Endometrial microvascular endothelial cells (primary cell): ENCODE results near the gene TFRC. TPM values are rescaled to one million over a fixed set of nuclear protein-coding genes. Genes with fewer than 3 reads are reported as not detected.
"Not testable (repeated sequence)": the region's sequence is repeated elsewhere in the genome, so short reads cannot be mapped to it uniquely, and the experiment has no call there.

Experiments
- in situ Hi-C: cut with HindIII; loops from 2 replicates; pipeline ENCODE4 v1.10.0; 2017; ENCODE audit warnings: low sequenced_read_pairs, low pct_unique_long_range_greater_than_20kb; ENCODE audit errors: inconsistent ontology term
- total RNA-seq: library from RNA; depleted of rRNA; stranded (reverse); fragments of >200 nt; gene quantifications from one replicate; pipeline ENCODE4 v1.2.3, GENCODE V29; 2015; ENCODE audit errors: inconsistent ontology term

TFRC gene
- total RNA-seq: 83.1 TPM

- in situ Hi-C loops: no loop called here
Observed at GRCh38 chr3:196081834-196082618, at the start of gene TFRC. TSS of gene TFRC (minus strand) at chr3:196082090. CDS start at chr3:196077099, 4,991 bp downstream.

GRCh38 chr3:196128172-196128843 lies 46.4 kb upstream of the TFRC start:
- in situ Hi-C loops: no loop called here

GRCh38 chr3:196127308-196128040 lies 45.6 kb upstream of the TFRC start:
- in situ Hi-C loops: no loop called here

- in situ Hi-C loops: no loop called here
Observed at GRCh38 chr3:196124608-196125007, 42.7 kb upstream of the TFRC start.

- in situ Hi-C loops: no loop called here
Observed at GRCh38 chr3:196122688-196123046, 40.8 kb upstream of the TFRC start.

GRCh38 chr3:196122021-196122687 lies 40.3 kb upstream of the TFRC start:
- in situ Hi-C loops: no loop called here

- in situ Hi-C loops: no loop called here
Observed at GRCh38 chr3:196121066-196121465, 39.2 kb upstream of the TFRC start.

GRCh38 chr3:196120291-196120951 lies 38.5 kb upstream of the TFRC start:
- in situ Hi-C loops: no loop called here

- in situ Hi-C loops: no loop called here
Observed at GRCh38 chr3:196117809-196118208, 35.9 kb upstream of the TFRC start.

GRCh38 chr3:196115678-196116083 lies 33.8 kb upstream of the TFRC start:
- in situ Hi-C loops: no loop called here

GRCh38 chr3:196111939-196112386 lies 30.1 kb upstream of the TFRC start:
- in situ Hi-C loops: no loop called here

GRCh38 chr3:196108075-196108743 lies 26.3 kb upstream of the TFRC start:
- in situ Hi-C loops: no loop called here

- in situ Hi-C loops: not testable (repeated sequence)
Observed at GRCh38 chr3:196104707-196105106, 22.8 kb upstream of the TFRC start.

- in situ Hi-C loops: not testable (repeated sequence)
Observed at GRCh38 chr3:196098365-196098980, 16.6 kb upstream of the TFRC start.

- in situ Hi-C loops: no loop called here
Observed at GRCh38 chr3:196097373-196098154, 15.7 kb upstream of the TFRC start.

- in situ Hi-C loops: no loop called here
Observed at GRCh38 chr3:196096382-196096953, 14.6 kb upstream of the TFRC start.
